ENCODE results near the gene SLC10A7. TPM values are rescaled to one million over a fixed set of nuclear protein-coding genes. Genes with fewer than 3 reads are reported as not detected.
A peak's percentile ranks its signal among the peaks of the same experiment; 100 is the strongest.

Gene SLC10A7
- total RNA-seq, 4 donors from 2014 or later, result 7.4 to 34.5 (median 17.1) TPM

DNA sequence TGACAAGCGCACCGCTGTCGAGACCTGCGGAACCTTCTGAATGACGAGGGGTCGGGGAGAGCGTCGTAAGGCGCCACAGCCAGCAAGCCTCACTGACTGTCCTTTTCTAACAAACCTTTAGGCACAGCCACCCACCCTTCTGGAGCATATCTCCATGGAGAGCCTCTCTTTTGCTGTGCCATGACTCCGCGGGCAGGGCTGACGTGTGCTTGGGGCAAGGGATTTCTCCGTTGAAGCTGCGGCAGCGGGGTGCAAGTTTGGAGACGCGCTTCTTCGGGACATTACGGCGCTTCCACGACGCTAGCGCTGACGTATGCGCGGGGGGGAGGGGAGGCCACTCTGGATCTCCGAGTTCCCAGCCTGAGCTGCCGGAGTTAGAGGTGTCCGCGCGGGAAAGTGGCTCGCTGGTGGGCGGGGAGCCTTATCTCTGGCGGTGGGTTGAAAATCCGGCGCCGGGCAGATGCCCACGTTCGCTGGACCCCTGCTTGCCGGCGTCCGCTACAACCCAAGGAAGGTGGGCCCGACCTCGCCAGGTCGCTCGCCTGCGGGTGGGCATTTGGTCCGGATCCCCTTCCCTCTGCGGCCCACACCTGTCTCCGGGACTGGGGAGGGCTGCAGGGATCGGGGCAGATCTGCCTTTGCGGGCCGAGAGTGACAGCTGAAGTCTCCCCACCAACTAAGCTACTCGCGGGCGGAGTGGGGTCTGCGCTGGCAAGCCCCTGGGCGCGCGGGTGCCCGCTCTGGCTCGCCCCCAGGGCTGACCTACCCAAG, 543 bp upstream of the SLC10A7 start:
- intact Hi-C loops (cut with DNase I; ENCODE audit: low total_unique reads), result no loop called here
- Histone ChIP-seq H3K4me3 (peak overlapping the region; percentile 63 to 72), H3K27ac (peak overlapping the region; percentile 82 to 83), H3K9me3 (no peaks in the 10 kb centered on the region), H3K27me3 (no peaks in the 10 kb centered on the region), H3K4me1 (peaks cover 0 to 4% of the 10 kb centered on the region in 2 donors), H3K36me3 (no peaks in the 10 kb centered on the region)
- peak; percentile 91 to 92 for DNase-seq
- TF ChIP-seq CTCF (IDR thresholded peaks at IDR 0.05) (no peak), POLR2A (IDR thresholded peaks at IDR 0.05) (peak; percentile 70 to 76)

- TF ChIP-seq CTCF (IDR thresholded peaks at IDR 0.05), result no peak
- no peak for TF ChIP-seq POLR2A (IDR thresholded peaks at IDR 0.05)
- Histone ChIP-seq H3K9me3 (no peaks in the 10 kb centered on the region), H3K36me3 (no peaks in the 10 kb centered on the region), H3K4me3 (peak overlapping the region; percentile 63 to 72), H3K27me3 (no peaks in the 10 kb centered on the region), H3K27ac (peak overlapping the region; percentile 82 to 83), H3K4me1 (peaks cover 0 to 4% of the 10 kb centered on the region in 2 donors)
- intact Hi-C loops (cut with DNase I; ENCODE audit: low total_unique reads), result no loop called here
- DNase-seq, result no peak
These were observed 722 bp downstream of the SLC10A7 start for GRCh38 chr4:146520896-146521540.

- Histone ChIP-seq H3K27ac (no peak overlapping the region), H3K4me3 (no peak overlapping the region), H3K9me3 (no peaks in the 10 kb centered on the region), H3K27me3 (no peaks in the 10 kb centered on the region), H3K36me3 (no peaks in the 10 kb centered on the region), H3K4me1 (peaks cover 0 to 4% of the 10 kb centered on the region in 2 donors)
- DNase-seq, result no peak
- no peak for TF ChIP-seq POLR2A (IDR thresholded peaks at IDR 0.05)
- TF ChIP-seq CTCF (IDR thresholded peaks at IDR 0.05), result no peak
- intact Hi-C loops (cut with DNase I; ENCODE audit: low total_unique reads), result no loop called here
These were observed 6.9 kb downstream of the SLC10A7 start for GRCh38 chr4:146514651-146515357.

DNA sequence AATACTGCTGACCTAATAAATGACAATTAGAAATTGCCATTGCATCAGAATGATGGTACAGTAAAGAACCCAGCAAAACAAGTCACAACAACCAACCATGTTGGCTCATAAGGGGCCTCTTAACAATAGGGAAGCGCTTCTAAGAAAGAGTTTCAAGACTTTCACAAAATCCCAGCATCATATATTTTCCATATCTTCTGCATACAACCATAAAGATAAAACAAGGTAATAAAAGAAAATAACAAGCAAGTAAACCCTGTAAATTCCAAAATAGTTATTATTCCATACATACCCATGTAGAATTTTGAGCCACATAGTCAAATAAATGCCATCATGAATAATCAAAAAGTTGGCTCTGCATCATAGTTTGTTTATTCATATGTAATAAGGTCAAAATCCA, 8.2 kb downstream of the SLC10A7 start:
- Histone ChIP-seq H3K27ac (no peak overlapping the region), H3K27me3 (no peaks in the 10 kb centered on the region), H3K4me3 (no peak overlapping the region), H3K4me1 (no peaks in the 10 kb centered on the region), H3K9me3 (no peaks in the 10 kb centered on the region), H3K36me3 (no peaks in the 10 kb centered on the region)
- no peak for DNase-seq
- intact Hi-C loops (cut with DNase I; ENCODE audit: low total_unique reads), result no loop called here
- TF ChIP-seq CTCF (IDR thresholded peaks at IDR 0.05) (no peak), POLR2A (IDR thresholded peaks at IDR 0.05) (no peak)

- H3K9me3 ChIP-seq, result no peaks in the 10 kb centered on the region
- H3K4me1 ChIP-seq, result no peaks in the 10 kb centered on the region
- intact Hi-C loops (cut with DNase I; ENCODE audit: low total_unique reads), result no loop called here
- no peaks in the 10 kb centered on the region for H3K36me3 ChIP-seq
- H3K4me3 ChIP-seq, result no peak overlapping the region
- H3K27me3 ChIP-seq, result no peaks in the 10 kb centered on the region
- TF ChIP-seq CTCF (IDR thresholded peaks at IDR 0.05) (no peak), POLR2A (IDR thresholded peaks at IDR 0.05) (no peak)
- no peak overlapping the region for H3K27ac ChIP-seq
- DNase-seq, result no peak
These were observed 10.4 kb downstream of the SLC10A7 start for GRCh38 chr4:146511381-146511780.

All from uterus (tissue), 4 donors.